ENCODE measurements around the gene CIT. TPM values are rescaled to one million over a fixed set of nuclear protein-coding genes. Genes with fewer than 3 reads are reported as not detected.

Gene CIT
- total RNA-seq, 6 experiments from 2014 or later, result 1.8 to 12.8 (median 3.3) TPM

DNA sequence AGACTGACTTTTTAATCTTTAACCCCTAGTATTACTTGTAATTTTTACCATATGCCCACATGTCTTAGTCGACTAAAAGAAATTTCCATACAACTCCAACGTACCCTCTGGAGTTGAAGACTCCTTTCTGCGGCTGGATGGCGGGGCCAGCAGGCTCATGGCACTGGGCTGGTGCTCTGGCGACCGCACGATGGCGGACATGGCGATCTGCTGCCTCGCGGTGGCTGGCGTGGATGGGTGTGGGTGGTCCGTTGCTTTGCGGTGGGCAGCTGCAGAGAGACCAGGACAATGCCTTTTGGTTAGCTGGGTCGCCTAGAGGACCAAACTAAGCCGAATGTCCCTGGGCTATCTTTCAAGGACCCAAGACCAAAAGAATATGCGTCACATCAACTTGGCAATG is 159.0 kb downstream of the CIT start:
- DNase-seq (no peak), ATAC-seq (no peak)
- TF ChIP-seq, protein P1, sequence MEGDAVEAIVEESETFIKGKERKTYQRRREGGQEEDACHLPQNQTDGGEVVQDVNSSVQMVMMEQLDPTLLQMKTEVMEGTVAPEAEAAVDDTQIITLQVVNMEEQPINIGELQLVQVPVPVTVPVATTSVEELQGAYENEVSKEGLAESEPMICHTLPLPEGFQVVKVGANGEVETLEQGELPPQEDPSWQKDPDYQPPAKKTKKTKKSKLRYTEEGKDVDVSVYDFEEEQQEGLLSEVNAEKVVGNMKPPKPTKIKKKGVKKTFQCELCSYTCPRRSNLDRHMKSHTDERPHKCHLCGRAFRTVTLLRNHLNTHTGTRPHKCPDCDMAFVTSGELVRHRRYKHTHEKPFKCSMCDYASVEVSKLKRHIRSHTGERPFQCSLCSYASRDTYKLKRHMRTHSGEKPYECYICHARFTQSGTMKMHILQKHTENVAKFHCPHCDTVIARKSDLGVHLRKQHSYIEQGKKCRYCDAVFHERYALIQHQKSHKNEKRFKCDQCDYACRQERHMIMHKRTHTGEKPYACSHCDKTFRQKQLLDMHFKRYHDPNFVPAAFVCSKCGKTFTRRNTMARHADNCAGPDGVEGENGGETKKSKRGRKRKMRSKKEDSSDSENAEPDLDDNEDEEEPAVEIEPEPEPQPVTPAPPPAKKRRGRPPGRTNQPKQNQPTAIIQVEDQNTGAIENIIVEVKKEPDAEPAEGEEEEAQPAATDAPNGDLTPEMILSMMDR (IDR thresholded peaks at IDR 0.05), result no peak
- TF ChIP-seq POLR2A (IDR thresholded peaks at IDR 0.05), result no peak
- WGBS (ENCODE audit: insufficient coverage, low coverage, low lambda C conversion rate, missing lambda C conversion rate), result 100% methylated on average over 4 of the region's 17 CpGs
- Histone ChIP-seq H3K27me3 (no peaks in the 10 kb centered on the region), H3K27ac (no peak overlapping the region), H3K4me3 (no peak overlapping the region), H3K4me1 (peaks cover 0 to 19% (median 9%) of the 10 kb centered on the region in 4 donors), H3K9me3 (no peaks in the 10 kb centered on the region), H3K36me3 (no peaks in the 10 kb centered on the region)
- intact Hi-C loops (cut with DNase I), result no loop called here

DNA sequence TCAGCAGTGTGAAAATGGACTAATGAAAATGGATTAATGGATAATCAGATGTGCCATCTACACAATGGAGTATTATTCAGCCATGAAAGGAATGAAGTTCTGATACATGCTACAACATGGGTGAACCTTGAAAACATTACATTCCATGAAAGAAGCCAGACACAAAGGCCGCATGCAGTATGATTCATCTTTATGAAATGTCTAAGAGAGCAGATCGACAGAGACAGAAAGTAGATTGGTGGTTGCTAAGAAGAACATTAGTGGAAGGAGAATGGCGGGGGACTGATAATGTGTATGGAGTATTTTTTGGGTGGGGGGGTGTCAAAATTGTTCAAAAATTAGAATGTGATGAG is 161.9 kb downstream of the CIT start:
- WGBS (ENCODE audit: insufficient coverage, low coverage, low lambda C conversion rate, missing lambda C conversion rate), result 100% methylated on average over 3 of the region's 3 CpGs
- intact Hi-C loops (cut with DNase I), result no loop called here
- no peak for ATAC-seq
- peaks cover 0 to 19% (median 9%) of the 10 kb centered on the region in 4 donors for H3K4me1 ChIP-seq
- no peaks in the 10 kb centered on the region for H3K36me3 ChIP-seq
- no peak overlapping the region for H3K4me3 ChIP-seq
- DNase-seq, result no peak
- TF ChIP-seq POLR2A (IDR thresholded peaks at IDR 0.05), result no peak
- H3K27ac ChIP-seq, result no peak overlapping the region
- H3K27me3 ChIP-seq, result no peaks in the 10 kb centered on the region
- H3K9me3 ChIP-seq, result no peaks in the 10 kb centered on the region

DNA sequence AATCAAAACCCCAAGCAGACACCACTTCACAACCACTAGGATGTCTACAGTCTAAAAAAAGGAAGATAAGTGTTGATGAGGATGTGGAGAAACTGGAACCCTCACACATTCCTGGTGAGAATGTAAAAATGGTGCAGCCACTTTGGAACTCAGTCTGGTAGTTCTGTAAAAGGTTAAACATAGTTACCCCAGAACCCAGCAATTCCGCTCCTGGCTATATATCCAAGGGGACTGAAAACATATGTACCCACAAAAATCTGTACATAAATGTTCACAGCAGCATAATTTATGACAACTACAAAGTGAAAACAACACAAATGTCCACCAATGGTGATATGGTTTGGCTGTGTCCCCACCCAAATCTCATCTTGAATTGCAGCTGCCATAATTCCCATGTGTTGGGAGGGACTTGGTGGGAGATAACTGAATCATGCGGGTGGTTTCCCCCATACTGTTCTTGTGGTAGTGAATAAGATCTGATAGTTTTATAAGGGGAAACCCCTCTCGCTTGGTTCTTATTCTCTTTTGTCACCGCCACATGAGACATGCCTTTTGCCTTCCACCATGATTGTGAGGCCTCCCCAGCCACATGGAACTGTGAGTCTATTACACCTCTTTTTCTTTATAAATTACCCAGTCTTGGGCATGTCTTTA is 162.4 kb downstream of the CIT start:
- intact Hi-C loops (cut with DNase I), result no loop called here
- Histone ChIP-seq H3K9me3 (no peaks in the 10 kb centered on the region), H3K4me3 (no peak overlapping the region), H3K4me1 (peaks cover 0 to 19% (median 9%) of the 10 kb centered on the region in 4 donors), H3K27me3 (no peaks in the 10 kb centered on the region), H3K27ac (no peak overlapping the region), H3K36me3 (no peaks in the 10 kb centered on the region)
- 89% methylated on average over 4 of the region's 4 CpGs for WGBS (ENCODE audit: insufficient coverage, low coverage, low lambda C conversion rate, missing lambda C conversion rate)
- no peak for DNase-seq
- ATAC-seq, result no peak
- TF ChIP-seq, protein P1 (IDR thresholded peaks at IDR 0.05), result no peak
- TF ChIP-seq POLR2A (IDR thresholded peaks at IDR 0.05), result no peak

DNA sequence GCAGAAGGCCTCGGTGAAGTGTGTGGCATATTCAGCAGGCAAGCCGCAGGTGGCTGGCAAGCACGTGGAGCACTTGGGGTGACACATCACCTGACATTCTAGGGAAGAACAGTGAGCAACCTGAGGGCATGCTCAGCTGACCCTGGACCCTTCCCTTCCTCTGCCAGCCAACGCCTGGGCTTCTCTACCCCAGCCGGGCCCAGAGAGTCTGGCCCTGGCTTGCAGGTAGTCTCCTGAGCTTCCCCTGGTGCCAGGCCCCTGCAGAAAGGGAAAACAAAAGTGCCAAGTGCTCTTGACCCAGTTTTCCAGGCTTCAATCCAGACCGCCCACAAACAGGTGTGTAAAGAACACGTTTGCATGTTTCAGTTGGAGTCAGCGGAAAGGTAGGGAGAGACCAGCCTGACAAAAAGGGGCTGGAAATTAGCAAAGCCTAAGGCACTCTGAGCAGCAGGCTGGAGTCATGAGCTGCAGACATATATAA is 163.5 kb downstream of the CIT start:
- intact Hi-C loops (cut with DNase I), result no loop called here
- H3K27ac ChIP-seq, result peak overlapping the region in 2 of 3 donors; percentile 13 to 56
- DNase-seq (peak in 1 of 3 donors; percentile 65), ATAC-seq (peak; percentile 31 to 66 (median 62))
- H3K4me3 ChIP-seq, result no peak overlapping the region
- no peaks in the 10 kb centered on the region for H3K9me3 ChIP-seq
- H3K27me3 ChIP-seq, result no peaks in the 10 kb centered on the region
- H3K4me1 ChIP-seq, result peaks cover 0 to 19% (median 9%) of the 10 kb centered on the region in 4 donors
- TF ChIP-seq, protein P1 (IDR thresholded peaks at IDR 0.05), result no peak
- TF ChIP-seq POLR2A (IDR thresholded peaks at IDR 0.05), result no peak
- no peaks in the 10 kb centered on the region for H3K36me3 ChIP-seq
- 26% methylated on average over 4 of the region's 8 CpGs for WGBS (ENCODE audit: insufficient coverage, low coverage, low lambda C conversion rate, missing lambda C conversion rate)

DNA sequence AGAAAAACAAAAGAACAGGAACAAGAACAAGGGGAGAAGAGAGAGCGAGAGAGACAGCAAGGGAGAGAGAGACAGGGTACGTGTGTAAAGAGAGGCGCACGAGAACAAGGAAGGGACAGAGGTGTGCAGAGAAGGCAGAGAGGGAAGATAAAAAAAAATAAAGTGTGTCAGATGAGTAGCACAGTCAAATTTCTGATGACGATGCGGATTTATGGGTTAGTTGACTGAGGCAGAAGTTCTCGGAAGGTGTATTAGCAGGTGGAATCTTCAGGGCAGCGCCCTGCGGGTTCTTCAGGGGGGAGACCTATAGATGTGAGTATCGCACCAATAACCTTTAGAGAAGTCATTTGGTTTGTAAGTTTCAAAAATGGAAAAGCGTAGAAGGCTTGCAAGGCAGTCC is 164.4 kb downstream of the CIT start:
- no peaks in the 10 kb centered on the region for H3K9me3 ChIP-seq
- H3K27me3 ChIP-seq, result no peaks in the 10 kb centered on the region
- DNase-seq (no peak), ATAC-seq (no peak)
- intact Hi-C loops (cut with DNase I), result no loop called here
- no peak overlapping the region for H3K4me3 ChIP-seq
- 97% methylated on average over 11 of the region's 11 CpGs for WGBS (ENCODE audit: insufficient coverage, low coverage, low lambda C conversion rate, missing lambda C conversion rate)
- no peak overlapping the region for H3K27ac ChIP-seq
- H3K36me3 ChIP-seq, result no peaks in the 10 kb centered on the region
- TF ChIP-seq, protein P1 (IDR thresholded peaks at IDR 0.05), result no peak
- no peak for TF ChIP-seq POLR2A (IDR thresholded peaks at IDR 0.05)
- peaks cover 0 to 19% (median 9%) of the 10 kb centered on the region in 4 donors for H3K4me1 ChIP-seq
